ENCODE data around the gene CAMSAP1. TPM values are rescaled to one million over a fixed set of nuclear protein-coding genes. Genes with fewer than 3 reads are reported as not detected.

The CAMSAP1 gene
- total and polyA plus RNA-seq, 9 of the 15 experiments (the other 6 are each of a cell fraction or from before 2014, with no cell fraction given), result 1.5 to 28.8 (median 14.3) TPM

DNA sequence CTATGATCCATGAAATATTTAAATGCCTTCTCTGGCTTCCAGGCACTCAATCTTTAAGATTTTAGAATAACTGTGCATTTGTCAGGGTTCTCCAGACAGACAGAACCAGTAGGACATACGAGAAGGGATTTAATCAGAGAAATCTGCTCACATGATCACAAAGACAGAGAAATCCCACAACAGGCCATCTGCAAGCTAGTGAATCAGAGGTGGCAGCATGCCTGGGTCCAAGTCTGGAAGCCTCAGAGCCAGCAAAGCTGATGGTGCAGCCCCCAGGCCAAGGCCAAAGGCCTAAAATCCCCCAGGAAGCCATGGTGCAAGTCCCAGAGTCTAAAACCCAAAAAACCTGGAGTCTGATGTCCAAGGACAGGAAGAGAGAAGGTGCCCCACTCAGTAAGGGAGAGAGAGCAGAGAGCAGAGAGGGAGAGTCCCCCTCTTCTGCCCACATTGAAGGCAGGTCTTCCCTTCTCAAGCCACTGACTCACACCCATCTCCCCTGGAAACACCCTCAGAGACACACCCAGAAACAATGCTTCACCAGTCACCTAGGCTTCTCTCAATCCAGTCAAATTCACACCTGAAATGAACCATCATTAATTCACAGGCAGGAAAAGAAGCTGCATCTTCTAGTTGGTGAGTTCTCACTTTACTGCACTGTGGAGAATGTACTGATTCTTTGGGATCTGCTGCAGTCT lies 48.7 kb downstream of the CAMSAP1 start:
- no peaks in the 10 kb centered on the region for H3K27me3 ChIP-seq (ENCODE audit: control insufficient read depth in 2 of 2, insufficient read depth in 2 of 2, low read length in 2 of 2)

More for the DNA sequence above, 48.7 kb downstream of the CAMSAP1 start:
- H2AFZ ChIP-seq (ENCODE audit: low read depth, low read length), result no peak overlapping the region
- DNase-seq (ENCODE audit: extremely low read depth in 1 of 4, low spot score in 3 of 4), result no peak
- FAIRE-seq, result no peak
- H3K27ac ChIP-seq (ENCODE audit: extremely low read depth, low read depth, low read length), result no peak overlapping the region
- ATAC-seq, result no peak
- ChIA-PET POLR2A (interaction anchor here (0.6 to 0.7 kb wide), 2 partner anchors 9 to 15 kb away, joined by 3 to 4 read pairs; no protein-coding TSS in a partner anchor), CTCF (ENCODE audit: low intra/inter-chr PET ratio) (no interaction called here)
- intact Hi-C loops (cut with micrococcal nuclease) (no loop called here), in situ Hi-C loops (cut with MboI) (no loop called here)
- H4K20me1 ChIP-seq (replicated peaks; ENCODE audit: control insufficient read depth, insufficient read depth, low read length), result 0 out of 2 replicates have a peak, but pooled peaks cover 6% of the 10 kb centered on the region
- H3K4me1 ChIP-seq (replicated peaks in 1 of 2; ENCODE audit: control insufficient read depth in 2 of 2, insufficient read depth in 2 of 2, low read length in 2 of 2), result no peaks in the 10 kb centered on the region
- TF ChIP-seq, protein P1, sequence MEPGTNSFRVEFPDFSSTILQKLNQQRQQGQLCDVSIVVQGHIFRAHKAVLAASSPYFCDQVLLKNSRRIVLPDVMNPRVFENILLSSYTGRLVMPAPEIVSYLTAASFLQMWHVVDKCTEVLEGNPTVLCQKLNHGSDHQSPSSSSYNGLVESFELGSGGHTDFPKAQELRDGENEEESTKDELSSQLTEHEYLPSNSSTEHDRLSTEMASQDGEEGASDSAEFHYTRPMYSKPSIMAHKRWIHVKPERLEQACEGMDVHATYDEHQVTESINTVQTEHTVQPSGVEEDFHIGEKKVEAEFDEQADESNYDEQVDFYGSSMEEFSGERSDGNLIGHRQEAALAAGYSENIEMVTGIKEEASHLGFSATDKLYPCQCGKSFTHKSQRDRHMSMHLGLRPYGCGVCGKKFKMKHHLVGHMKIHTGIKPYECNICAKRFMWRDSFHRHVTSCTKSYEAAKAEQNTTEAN (CRISPR knock-in tag; IDR thresholded peaks at IDR 0.05), result no peak
- TF ChIP-seq RCOR1 (IDR thresholded peaks at IDR 0.05; ENCODE audit: borderline replicate concordance in 1 of 2, low read depth in 2 of 2, low read length in 2 of 2) (no peak), PHF21A (IDR thresholded peaks at IDR 0.05; ENCODE audit: borderline replicate concordance, low read depth) (no peak)
- TF ChIP-seq, protein P2, sequence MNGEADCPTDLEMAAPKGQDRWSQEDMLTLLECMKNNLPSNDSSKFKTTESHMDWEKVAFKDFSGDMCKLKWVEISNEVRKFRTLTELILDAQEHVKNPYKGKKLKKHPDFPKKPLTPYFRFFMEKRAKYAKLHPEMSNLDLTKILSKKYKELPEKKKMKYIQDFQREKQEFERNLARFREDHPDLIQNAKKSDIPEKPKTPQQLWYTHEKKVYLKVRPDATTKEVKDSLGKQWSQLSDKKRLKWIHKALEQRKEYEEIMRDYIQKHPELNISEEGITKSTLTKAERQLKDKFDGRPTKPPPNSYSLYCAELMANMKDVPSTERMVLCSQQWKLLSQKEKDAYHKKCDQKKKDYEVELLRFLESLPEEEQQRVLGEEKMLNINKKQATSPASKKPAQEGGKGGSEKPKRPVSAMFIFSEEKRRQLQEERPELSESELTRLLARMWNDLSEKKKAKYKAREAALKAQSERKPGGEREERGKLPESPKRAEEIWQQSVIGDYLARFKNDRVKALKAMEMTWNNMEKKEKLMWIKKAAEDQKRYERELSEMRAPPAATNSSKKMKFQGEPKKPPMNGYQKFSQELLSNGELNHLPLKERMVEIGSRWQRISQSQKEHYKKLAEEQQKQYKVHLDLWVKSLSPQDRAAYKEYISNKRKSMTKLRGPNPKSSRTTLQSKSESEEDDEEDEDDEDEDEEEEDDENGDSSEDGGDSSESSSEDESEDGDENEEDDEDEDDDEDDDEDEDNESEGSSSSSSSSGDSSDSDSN (IDR thresholded peaks at IDR 0.05; ENCODE audit: borderline replicate concordance in 1 of 2, low read depth in 2 of 2, low read length in 2 of 2), result no peak
- no peak overlapping the region for H3K4me2 ChIP-seq (ENCODE audit: insufficient read depth, low read length)
- H3K4me3 ChIP-seq, result no peak overlapping the region
- no TSS peak for BruUV-seq (replicated peaks)
- peak overlapping the region in 1 of 2 experiments; percentile 6; a peak in 1 of 4 replicates for H3K9ac ChIP-seq (ENCODE audit: insufficient read depth in 1 of 2, low read depth in 2 of 2, low read length in 2 of 2)
- 54% methylated on average over 1 of the region's 1 CpG for WGBS (ENCODE audit: insufficient coverage, low coverage, missing lambda C conversion rate)
- no peaks in the 10 kb centered on the region for H3K9me1 ChIP-seq (ENCODE audit: control insufficient read depth, insufficient read depth, low read length)
- H3K9me3 ChIP-seq (replicated peaks; ENCODE audit: control insufficient read depth, insufficient read depth, low read depth, low read length), result no peaks in the 10 kb centered on the region
- peaks cover 47% of the 10 kb centered on the region for H3K36me3 ChIP-seq (ENCODE audit: control insufficient read depth, insufficient read depth, low read length)
- peaks cover 17% of the 10 kb centered on the region for H3K79me2 ChIP-seq (ENCODE audit: control insufficient read depth, insufficient read depth, low read length)
